HG03565 (cell line): ENCODE data around the gene SRP68.

Source experiments
- ATAC-seq: cut with Tn5 transposase; IDR thresholded peaks from one replicate; pipeline ENCODE4 v1.9.1; 2021; ENCODE audit warnings: mild to moderate bottlenecking, moderate library complexity; ENCODE audit not compliant: unreplicated experiment

Gene SRP68

DNA sequence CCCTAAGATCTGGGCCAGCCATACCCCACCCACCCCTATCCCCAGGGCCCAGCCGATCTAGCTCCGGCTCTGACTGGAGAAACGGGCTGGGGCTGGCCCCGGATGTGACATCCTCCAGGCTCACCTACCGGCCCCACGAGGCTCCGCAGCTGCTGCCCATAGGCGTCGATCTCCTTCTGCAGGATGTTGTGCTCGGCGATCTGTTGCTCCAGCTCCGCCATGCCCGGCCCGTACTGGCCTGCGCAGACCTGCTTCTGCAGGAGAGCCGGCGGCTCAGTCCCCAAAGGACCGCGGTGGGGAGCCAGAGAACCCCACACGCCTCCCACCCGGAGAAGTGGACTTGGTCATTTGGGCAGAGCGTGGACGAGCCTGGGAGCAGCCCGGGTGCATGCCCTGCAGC is 50.0 kb downstream of the SRP68 start:
- ATAC-seq: no peak

DNA sequence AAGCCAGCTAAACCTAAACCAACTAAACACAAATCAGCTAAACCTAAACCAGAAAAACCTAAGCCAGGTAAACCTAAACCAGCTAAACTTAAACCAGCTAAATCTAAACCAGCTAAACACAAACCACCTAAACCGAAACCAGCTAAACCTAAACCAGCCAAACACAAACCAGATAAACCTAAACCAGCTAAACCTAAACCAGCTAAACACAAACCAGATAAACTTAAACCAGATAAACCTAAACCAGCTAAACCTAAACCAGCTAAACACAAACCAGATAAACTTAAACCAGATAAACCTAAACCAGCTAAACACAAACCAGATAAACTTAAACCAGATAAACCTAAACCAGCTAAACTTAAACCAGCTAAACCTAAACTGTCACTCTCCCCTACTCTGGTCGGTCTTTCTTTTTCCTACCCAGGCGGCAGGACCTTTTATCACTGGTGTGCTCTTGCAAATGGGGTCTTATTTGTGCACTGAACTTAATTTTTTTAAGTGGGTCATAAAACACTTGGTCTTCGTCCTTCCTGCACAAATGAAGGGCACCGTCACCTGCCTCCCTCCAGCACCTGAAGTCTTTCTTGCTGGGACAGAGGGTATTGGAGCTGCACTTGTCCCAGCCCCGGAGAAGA is 52.4 kb downstream of the SRP68 start:
- no peak for ATAC-seq

DNA sequence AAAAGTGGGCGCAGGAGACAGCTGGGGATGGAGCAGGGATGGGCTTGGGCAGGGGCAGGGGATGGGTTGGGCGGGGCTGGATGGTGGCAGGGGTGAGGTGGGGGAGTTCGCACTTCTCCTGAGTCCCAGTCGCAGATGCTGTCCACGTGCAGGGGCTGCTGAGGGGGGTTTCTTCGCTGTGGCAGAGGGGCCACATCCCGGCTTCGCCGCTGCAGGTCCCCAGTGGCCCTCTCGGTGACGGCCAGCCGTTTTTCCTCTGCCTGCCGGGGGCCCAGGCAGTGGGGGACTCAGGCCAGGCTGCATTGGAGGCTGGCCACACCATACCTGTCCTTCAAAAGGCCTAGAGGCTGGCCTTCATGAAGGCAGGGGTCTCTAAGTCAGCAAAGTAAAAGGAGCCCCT is 53.5 kb downstream of the SRP68 start:
- ATAC-seq: no peak

DNA sequence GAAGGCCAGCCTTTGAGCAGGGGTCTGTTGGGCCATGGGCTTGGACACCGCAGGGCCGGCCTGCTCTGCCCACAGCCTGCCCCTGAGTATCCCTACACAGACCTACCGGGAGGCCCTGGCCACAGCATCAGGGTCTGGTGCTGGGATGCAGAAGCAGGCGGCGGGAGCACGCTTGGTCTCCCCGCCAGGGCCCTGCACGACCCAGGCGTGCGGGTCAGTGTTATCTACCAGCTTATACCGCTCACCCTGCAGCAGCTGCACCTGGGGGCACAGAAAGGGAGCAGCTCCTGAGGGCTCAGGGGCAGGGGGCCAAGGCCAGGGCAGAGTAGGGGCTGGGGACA is 54.0 kb downstream of the SRP68 start:
- ATAC-seq: no peak

DNA sequence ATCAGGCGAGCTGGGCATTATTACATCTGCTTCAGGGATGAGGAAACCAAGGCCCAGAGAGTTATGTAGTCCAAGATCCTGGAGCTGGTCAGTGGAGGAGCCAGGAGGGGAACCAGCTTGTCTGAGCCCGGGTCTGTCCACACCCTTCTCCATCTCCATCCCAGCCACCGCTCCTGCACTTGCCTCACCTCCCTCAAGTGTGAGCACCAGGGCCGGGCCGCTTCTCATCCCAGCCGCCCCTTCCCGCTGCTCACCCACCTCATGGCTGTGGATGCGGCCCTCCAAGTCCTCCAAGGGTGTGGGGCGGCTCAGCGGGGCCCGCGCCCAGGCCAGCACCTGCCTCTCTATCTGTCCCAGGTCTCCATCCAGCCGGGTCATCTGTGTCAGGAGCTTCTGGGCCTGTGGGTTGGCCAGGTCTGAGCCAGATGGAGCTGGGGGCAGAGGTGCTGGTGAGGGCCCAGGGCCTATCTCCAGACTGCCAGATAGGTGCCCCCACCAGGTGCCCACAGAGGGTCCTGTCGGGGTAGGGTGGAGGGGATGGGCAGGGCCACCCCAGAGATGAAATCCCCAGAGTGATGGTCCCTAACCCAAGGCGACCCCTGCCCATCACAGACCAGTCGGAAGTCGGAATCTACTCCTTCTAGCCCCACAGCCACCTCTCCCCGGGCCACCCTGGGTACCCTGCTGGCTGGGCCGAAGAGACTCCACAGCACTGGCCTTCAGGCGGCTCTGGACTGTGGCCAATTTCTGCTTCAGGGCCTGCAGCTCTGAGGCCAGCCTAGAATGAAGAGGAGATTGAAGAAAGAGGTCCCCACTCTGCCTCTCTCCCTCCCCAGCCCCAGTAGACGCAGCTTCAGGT is 54.6 kb downstream of the SRP68 start:
- no peak for ATAC-seq

DNA sequence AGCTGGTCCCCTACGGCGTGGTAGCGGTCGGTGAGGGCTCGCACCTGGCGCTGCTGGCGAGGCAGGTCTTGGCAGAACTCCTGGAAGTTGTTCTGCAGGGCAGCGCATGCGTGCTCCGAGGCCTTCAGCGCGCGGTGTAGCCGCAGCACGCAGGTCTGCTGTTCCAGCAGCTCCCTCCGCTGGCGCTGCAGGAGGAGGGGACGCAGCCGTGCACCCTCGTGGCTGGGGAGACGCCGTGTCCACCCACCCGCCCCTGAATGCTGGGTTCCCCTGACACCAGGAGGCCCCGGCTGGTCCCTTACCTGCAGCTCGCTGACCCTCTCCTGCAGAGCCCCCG is 57.4 kb downstream of the SRP68 start:
- no peak for ATAC-seq

DNA sequence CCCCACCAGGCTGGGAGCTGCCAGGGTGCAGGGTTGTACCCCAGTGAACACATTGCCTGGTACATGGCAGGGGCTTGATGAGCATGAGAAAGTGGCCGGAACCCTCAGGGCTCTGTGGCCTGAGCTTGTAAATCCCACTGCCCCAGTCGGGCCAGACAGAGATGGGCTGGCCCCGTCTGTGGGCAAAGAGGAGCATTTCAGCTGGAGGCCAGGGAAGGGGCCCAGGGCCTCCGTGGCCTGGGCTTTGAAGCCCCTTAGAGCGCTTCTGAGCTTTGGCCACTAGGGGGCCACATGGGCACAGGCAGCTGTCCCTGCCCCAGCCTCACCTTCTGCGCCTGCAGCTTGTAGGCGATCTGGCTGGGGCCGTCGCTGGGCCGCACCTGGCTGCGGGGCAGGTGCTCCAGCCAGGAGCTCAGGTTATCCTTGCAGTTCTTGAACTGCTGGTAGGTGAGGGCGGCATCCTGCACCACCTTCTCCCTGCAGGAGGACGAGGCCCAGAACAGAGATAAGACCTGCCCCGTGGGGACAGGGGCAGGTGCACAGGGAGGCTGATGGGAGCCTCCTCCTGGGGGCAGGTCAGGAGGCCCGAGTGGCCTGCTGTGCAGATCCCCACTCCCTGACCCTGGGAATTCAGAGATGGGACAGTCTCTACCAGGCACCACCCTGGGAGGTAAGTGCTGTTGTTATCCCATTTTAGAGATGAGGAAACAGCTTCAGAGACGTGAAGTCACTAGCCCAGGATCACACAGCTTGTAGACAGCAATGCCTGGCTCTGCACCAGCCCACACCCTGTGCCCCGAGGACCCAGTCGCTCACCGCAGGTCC is 58.0 kb downstream of the SRP68 start:
- ATAC-seq: no peak

DNA sequence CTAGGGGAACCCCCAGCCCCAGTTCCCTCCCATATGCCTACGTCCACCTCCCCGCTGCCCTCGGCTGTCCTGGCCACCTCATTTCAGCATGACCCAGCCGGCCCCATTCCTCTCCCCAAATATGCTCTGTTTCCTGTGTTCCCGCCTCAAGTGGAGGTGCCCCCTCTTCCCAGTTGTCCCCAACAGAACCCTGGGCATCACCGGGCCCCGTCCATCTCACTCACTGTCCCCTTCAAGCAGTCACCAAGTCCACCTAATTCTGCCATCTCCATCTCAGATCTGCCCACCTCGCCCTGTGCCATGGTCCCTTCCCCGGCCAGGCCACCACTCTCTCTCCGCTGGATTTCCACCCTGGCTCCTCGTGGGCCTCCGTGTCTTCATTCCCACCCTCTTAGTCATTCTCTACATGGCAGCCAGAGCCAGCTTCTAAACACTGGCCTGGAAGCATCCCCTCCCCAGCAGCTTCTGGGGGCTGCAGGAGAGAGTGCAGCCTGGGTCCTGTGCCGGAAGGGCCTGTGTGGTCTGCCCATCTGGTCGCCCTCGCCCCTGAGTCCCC is 58.9 kb downstream of the SRP68 start:
- ATAC-seq: no peak

DNA sequence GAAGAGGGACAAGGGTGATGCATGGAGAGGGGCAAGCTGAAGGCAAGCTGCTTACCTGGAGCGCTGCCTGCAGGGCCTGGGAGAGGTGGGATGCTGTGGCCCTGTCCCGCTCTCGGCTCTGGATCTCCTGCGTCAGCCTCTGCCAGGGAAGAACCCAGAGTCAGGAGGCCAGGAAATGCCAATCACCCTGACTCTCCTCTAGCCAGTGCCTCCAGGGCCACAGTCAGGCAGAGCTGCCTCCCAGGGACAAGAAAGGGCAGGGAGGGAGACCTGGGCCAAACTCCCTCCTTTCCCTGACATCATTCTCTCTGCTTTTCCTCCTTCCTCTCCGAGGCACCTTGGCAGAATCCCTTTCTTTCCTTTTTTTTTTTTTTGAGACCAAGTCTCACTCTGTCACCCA is 60.4 kb downstream of the SRP68 start:
- ATAC-seq: no peak

DNA sequence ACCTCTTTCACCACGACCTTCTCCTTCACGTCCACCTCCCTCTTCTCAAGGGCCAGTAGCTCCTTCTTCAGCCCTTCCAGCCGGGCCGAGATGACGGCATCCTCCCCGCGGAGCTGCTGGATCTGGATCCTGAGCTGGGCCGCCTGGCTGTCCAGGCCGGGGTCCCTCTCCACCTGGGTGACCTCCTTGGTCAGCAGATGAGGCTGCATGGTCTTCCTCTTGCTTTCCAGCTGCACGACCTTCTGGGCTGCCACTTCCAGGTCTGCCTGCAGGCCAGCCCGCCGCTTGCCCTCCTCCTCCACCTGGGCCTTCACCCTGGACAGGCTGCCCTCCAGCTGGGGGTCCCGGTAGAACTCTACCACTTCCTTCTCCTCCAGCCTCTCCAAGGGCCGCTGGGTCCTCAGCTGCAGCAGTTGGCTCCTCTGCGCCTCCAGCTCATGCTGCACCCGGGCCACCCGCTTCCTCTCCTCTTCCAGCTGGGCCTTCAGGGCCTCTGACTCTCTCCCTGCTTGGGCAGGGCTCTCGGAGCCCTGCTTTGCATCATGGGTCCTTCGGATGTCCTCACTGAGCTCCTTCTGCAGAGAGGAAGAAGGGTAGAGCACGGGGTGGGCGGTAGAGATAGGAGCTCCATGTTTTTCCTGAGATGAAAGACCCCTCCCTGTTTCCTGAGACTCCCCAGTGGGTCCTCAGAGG is 62.2 kb downstream of the SRP68 start:
- no peak for ATAC-seq

DNA sequence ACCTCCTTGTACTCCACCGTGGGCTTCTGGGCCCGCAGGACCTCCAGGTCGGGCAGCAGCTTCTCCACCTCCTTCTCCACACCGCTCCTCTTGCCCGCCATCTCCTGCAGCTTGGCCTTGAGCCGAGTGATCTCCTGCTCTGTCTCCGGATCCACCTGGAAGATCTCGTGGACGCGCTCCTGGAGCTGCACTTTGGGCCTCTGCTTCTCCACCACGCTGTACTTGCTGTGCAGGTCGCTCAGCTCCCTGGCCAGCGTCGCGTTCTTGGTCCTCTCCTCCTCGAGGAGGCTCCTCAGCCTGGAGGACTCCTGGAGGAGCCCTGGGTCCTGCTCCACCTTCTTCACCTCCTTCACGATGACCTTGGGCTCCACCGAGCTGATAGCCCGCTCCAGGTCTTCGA is 62.9 kb downstream of the SRP68 start:
- ATAC-seq: no peak

DNA sequence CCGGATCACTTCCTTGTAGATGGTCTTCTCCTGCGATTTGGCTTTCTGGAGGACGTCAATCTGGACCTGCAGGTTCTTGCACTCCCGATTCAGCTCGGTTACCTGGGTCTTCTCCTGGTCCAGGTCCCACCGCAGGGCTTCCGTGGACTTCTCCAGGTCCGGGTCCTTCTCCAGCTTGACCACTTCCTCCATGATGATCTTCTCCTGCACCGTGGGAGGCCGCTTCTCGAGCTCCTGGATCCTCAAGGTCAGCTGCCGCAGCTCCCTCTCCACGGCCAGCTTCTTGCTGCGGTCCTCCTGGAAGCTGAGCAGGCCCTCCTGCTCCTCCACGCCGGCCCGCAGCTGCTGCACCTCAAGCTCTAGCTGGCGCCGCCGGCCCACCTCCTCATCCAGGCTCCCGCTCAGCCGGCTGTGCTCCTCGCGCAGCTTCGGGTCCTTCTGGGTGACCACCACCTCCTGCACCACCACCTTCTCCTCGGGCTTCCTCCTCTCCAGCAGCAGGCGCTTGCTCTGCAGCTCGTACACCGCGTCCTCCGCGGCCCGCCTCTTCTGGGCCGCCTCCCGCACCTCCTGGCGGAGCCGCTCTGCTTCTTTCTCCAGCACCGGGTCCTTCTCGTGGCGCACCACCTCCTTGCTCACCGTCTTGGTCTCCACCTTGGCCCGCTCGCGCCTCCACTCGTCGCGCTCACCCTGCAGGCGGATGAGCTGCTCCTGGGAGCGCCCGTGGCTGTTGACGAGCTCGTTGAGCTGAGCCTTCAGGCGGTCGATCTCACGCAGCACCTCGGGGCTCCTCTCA is 63.5 kb downstream of the SRP68 start:
- ATAC-seq: no peak

DNA sequence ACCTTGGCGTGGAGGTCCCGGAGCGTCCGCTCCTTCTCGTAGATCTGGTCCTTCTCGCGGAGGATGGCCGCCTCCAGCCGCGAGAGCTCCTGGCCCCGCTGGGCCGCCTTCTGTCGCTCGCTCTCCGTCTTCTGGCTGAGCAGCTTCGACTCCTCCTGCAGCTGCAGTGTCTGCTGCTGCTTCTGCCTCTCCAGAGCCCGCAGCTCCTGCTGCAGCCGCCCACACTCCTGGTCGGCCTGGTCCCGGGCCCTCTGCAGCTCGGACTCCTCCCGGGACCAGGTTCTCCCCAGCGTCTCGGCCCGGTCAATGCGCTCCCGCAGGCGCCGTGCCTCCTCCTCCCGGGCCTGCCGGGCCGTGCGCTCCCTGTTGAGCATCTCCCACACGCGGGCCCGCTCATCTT is 64.1 kb downstream of the SRP68 start:
- no peak for ATAC-seq

DNA sequence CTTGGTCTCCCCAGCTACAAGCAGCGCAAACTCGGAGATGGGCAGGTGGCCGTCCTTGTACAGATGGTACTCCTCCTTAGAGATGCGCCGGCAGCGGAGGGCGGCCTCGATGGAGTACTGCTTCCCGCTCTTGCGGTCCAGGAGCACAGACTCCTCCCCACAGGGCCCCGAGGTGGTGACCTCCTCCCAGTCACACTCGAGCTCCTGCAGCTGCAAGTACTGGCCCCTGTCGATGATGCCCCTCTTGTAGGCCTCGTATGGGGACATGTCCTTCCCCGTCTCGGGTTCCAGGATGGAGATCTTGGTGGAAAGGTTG is 64.5 kb downstream of the SRP68 start:
- no peak for ATAC-seq

DNA sequence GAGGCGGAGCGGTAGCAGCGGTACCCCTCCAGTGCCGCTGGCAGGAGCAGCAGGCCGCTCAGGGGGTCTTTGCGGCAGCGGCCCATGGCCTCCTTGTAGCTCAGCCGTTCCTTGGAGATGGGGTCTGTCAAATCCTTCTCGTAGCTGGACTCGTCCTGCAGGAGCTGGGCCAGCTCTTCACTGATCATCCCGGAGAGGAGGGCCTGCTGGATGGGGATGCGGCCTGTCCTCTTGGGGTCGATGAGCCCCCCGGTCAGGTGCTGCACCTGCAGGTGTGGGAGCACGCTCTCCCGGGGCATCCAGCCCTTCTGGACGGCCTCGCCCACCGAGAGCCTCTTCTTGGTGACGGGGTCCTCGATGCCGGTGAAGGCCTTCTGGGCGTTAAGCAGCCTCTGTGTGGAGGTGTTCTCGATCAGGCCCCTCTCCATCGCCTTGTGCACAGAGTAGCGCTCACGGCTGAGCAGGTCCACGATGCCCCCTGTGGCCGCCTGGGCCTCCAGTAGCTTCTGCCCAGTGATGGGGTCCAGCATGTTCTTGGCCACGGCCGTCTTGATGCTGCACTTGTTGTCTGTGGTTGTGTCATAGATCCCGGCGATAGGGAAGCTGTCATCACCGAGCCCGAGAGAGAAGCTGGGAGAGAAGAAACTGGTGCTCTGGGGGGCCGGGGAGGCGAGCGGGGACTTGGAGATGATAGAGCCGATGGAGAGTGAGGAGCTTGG is 65.0 kb downstream of the SRP68 start:
- ATAC-seq: no peak

DNA sequence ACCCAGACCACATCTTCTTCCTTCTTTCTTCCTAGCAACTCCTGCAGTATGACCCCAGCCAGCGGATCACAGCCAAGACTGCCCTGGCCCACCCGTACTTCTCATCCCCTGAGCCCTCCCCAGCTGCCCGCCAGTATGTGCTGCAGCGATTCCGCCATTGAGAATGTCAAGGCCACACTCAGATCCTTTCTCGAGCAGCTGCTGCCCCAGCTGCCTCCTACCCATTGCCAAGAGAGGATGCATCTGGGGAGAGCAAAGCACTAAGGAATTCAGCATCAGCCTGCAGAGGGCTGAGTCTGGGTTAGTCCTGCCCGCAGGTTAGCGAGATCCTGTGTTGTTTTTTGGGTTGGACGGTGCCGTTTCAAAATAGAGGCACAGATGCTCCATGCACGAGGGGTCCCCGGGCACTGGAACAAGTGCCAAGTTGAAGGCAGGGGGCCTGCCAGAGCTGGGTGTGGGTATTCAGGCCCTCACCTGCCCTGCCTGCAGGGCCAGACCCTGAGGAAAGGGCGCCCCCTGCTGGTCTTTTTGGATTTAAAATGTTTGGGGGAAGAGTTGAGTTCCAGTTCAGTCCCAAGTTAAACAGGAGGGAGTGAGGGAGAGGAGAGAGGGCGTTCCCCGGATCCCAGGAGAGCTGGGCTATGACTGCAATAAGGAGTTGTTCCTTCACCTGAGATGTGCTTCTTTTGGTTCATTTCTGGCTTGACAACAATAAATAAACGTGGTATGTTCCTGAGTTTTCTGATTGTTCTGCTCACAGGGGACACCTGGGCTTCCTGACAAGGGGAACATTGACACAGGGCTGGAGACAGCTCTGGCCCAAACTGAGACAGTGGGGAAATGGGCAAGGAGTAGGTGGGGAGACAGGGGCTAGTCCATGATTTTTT is 66.8 kb downstream of the SRP68 start:
- no peak for ATAC-seq

DNA sequence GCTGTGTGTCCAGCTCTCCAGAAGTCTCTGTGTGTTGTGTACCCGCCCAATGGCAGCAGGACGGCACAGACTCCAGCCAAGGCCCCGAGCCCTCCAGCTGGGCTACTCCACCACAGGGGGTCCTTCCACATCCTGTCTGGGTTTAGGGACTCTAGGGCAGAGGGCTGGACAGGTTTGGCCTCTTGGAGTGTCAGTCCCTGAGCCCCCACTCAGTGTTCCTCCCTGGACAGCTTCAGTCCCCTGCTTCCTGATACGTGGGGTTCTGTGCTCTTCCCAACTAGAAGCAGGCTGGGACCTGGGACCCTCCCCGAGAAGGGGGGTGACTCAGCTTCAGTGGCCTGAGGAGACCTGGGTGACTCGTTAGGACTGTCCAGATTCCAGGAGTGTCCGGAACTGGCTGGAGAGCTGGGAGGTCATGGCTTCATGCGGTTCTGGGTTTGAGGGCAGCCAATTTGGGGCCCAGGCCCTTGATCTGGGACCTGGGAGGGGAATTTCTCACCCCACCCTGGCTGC is 67.5 kb downstream of the SRP68 start:
- ATAC-seq: no peak

DNA sequence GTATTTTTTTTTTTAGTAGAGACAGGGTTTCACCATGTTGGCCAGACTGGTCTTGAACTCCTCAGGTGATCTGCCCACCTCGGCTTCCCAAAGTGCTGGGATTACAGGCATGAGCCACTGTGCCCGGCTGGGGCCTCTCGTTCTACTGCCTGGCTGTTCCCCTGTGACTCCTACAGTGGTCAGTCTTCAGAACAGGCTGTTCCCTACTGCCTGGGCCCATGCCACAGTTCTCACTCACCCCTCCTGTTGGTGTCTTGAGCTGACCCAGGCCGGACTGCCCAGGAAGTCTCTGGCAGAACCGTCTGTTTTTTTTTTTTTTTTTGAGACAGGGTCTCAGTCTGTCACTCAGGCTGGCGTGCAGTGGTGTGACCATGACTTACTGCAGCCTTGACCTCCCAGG is 68.4 kb downstream of the SRP68 start:
- ATAC-seq: no peak

DNA sequence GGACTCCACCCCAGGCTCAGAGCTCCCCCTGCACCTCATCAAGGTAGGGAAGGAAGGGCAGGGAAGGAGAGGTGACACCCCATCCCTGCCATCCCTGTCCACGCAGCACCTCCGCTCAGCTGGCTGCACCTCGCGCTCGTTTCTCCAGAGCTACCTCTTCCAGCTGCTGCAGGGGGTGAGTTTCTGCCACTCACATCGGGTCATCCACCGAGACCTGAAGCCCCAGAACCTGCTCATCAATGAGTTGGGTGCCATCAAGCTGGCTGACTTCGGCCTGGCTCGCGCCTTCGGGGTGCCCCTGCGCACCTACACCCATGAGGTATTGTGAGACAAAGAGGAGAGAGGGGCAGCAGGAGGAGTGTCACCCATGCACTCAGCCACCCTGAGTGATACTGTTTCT is 70.2 kb downstream of the SRP68 start:
- ATAC-seq: no peak
